ENCODE data around the gene NDUFS7. TPM values are rescaled to one million over a fixed set of nuclear protein-coding genes. Genes with fewer than 3 reads are reported as not detected.
A peak's percentile ranks its signal among the peaks of the same experiment; 100 is the strongest.

The NDUFS7 gene
- total RNA-seq, 1 experiment from 2014 or later: 99.3 TPM

DNA sequence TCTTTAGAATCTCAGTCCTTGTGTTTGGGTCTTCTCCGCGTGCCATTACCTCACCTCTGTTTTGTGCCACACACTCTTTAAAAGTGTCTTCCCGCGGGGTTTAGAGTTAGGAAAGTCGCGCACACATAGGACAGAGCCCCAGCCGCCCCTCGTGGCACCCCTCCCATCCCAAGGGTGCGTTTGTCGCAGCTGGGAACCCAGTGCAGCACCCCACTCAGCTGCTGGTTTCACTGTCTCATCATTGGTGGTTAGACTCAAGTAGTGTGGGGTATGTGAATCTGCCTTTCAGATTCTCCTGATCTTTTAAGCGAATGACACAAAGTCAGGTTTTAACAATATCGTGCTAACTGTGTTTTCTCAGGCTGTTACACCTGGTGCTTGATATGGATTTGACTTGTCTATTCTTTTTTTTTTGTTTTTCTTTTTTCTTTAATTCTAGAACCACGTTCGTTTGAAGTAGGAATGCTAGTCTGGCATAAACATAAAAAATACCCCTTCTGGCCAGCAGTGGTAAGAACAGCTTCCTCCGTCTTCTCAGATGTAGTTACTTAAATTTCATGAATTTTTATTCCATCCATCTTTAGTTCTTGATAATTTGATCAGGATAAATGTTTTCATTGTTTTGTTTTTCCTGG, 19.5 kb upstream of the NDUFS7 start:
- no peak for DNase-seq (ENCODE audit: low read depth)

DNA sequence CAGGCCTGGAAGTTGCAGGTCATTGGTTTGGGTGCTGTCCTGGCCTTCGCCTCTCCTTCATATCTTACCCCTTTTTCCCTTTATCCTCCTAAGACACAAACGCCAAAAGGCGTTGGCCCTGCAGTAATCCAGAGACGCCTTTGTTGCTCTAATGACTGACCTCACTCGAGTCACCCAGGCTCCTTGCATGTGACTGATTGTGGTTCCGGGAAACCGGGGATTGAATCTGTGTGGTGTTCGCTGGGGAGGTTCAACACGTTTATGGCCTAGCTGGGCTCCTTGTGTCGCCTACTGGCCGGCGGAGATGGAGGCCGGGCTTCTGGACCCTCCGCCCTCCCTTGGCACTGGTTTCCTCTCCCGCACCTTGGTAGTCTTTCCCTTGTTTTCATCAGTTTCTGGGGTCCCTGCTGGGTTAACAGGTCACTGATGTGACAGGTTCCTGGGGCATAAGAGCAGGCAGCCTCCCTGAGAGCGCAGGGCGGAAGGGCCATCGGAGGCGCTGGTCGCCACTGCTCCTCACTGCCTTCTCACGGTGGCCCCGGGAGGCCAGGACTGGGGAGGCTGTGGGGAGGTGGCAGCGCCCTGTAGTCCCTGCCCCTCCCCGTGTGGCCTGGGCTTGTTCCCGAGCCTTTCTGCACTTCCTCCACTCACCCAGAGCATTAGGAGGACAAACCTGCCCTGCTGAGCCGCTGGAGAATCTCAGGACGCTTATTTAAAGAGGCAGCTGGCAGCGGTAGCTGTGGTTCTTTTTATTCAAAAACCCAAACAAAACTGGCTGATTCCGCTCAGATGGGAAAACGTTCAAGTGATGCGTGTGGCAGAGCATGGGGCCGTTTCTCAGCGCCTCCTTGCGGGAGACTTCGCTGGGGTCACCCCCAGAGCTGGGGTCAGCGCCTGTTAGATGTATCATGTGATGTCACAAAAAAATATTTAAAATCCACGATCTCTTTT, 18.1 kb upstream of the NDUFS7 start:
- DNase-seq (ENCODE audit: low read depth): no peak

DNA sequence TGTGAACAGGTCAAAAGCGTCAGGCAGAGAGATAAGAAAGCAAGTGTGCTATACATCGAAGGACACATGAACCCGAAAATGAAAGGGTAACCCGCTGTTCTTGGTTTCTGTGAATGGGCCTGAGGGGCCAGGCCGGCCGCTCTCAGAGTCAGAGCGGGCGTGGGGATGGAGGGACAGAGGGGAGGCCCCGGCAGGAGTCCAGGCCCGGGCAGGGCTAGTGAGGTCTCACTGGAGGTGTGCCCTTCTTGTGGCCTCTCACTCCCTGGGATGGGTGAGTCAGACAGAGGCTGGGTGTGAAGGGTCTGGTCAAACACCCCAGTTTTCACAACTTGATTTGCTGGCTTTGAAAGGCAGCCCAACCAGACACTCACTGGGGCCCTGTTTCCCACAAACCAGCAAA, 17.4 kb upstream of the NDUFS7 start:
- no peak for DNase-seq (ENCODE audit: low read depth)

DNA sequence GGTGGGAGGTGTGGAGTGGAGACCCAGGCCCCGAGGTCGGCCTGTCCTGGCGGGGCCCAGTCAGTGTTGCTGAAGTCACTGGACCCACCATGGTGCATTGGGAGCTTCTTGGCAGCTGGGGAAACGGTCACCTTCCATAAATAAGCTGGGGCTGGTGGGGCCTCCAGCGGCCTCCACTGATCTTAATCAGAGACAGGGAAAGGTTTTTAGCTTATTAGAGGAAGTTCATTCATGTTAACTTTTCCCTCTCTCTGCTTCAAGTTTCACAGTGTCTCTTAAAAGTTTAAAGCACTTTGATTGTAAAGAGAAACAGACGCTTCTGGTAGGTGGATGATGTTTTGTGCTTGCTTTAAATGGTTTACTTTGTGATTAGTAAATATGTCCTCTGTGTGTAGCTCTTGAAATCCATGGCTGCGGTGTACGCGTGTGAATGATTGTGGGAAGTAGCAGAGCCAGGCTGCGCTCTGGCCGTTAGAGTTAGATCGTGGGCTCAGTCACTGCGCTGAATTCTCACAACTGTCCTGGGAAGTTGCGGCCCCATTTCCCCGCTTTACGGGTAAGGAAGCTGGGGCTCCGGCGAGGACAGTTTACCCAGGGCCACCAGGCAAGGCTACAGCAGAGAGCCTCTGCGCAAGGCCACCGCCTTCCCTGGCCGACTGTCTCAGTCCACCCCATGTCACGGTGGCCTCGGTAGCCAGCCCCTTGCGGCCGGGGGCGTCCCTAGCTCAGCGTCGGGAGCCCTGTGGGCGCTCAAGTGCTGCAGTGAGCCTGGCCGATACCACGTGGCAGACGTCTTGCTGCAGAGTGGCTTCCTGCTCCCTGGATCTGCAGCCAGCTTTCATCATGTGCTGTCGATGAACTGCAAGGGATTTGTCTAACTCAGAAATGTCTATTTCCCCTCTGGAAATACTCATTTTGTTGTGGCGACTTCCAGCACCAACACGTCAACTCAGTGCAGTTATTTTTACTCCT, 16.5 kb upstream of the NDUFS7 start:
- DNase-seq (ENCODE audit: low read depth): no peak

DNA sequence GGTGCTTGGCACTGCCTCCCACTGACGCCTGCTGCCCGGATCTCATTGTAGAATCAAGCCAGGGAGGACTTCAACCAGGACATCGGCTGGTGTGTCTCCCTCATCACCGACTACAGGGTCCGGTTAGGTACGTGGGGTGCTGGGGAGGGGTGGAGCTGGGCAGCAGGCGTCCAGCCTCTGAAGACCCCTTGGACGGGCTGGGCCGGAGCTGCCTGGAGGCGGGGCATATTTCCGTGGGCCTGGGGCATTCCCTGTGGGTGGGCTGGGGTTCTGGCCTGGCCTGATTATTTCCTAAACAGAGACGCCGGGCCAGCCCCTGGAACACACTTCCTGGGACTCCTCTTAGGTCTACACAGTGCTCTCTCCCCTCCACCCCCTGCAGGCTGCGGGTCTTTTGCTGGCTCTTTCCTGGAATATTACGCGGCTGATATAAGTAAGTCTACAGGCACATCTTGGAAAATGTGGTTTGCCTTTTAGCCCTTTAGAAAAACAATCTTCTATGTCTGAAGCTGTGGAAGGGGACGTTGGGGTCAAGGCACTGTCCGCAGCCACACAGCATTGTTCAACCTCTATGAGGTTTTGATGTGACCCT, 14.4 kb upstream of the NDUFS7 start:
- no peak for DNase-seq (ENCODE audit: low read depth)

DNA sequence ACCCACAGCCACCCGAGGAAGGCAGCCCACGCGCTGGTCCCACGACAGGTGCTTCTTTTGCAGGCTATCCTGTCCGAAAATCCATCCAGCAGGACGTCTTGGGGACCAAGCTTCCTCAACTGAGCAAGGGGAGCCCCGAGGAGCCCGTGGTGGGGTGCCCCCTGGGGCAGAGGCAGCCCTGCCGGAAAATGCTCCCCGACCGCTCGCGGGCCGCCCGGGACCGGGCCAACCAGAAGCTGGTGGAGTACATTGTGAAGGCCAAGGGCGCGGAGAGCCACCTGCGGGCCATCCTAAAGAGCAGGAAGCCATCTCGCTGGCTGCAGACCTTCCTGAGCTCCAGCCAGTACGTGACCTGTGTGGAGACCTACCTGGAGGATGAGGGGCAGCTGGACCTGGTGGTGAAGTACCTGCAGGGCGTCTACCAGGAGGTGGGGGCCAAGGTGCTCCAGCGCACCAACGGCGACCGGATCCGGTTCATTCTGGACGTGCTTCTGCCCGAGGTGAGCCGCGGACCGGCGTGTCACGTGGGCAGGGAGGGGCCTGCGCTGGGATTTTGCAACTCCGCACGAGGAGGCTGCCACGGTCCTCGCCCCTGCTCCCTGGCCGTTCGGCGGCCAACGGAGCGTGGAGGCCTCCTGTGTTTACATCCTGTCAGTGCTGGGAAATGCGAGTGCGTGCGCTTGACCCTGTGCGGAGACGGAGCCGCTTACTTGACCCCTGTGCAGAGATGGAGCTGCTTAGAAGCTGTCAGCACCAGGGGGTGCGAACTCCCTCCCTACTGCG, 12.9 kb upstream of the NDUFS7 start:
- DNase-seq (ENCODE audit: low read depth): no peak

DNA sequence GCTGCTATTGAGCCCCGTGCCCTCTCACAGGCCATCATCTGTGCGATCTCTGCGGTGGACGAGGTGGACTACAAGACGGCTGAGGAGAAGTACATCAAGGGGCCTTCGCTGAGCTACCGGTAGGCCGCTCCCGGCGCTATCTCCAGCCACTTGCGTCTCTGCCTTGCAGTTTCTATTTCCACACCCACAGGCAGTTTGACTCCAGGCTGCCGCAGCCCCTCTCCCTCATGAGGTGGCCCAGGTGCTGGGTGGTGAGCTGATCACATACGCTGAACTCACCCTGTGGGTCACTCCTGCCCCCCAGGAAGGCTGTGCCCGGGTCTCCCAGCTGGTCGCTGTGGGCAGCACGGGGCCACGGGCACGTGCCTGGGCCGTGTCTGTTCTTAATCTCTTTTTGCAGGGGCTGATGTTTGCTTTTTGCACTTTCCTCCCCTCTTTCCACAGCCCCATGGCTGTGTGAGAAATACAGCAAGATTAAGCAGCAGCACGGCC, 10.6 kb upstream of the NDUFS7 start:
- DNase-seq (ENCODE audit: low read depth): no peak

DNA sequence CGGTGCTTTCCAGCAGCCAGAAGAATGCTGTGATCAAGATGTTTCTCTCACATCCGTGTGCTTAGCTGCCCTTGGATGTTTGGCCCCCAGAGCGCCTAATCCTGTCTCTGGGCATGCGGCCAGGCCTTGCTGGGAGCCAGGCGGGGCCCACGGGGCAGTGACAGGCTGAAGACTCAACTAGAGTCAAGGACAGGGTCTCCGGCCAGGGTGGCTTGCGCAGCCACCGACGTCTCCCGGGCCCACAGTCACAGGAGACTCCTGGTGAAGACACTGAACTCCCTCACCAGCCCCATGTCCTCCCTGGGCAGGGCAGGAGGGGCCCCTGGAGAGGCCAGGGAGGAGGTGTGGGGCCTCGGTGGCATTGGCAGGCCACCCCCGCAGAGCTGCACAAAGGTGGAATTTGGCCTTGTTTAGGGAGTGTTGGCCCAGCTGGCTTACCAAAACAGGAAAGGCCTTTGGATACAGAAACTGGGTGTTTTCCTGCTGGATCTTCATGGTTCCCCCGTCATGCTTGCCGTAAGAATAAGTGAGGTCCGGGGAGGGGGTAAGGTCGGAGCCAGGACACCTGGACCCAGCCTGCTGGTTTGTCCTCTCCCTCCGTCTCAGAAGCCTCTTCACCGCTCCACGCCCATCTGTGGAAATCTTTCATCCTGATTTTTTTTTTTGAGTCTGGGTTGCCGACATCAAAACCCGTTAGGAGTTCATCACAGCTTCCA, 10.0 kb upstream of the NDUFS7 start:
- DNase-seq (ENCODE audit: low read depth): no peak

DNA sequence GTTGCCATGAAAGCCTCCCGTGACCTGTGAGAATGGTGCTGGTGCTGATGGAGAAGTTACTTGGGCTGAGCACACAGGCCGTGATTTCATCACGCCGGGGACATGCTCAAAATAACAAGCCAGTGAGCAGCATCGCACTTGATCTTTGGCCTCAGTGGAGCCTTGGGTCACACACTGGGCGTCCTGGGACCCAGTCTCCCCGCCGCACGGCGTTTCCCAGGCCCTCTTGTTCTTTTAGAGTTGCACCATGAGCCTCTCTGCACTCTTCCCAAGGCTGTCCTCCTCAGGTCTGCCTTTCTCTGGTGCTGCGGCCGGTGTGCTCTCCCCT, 9.5 kb upstream of the NDUFS7 start:
- DNase-seq (ENCODE audit: low read depth): no peak

DNA sequence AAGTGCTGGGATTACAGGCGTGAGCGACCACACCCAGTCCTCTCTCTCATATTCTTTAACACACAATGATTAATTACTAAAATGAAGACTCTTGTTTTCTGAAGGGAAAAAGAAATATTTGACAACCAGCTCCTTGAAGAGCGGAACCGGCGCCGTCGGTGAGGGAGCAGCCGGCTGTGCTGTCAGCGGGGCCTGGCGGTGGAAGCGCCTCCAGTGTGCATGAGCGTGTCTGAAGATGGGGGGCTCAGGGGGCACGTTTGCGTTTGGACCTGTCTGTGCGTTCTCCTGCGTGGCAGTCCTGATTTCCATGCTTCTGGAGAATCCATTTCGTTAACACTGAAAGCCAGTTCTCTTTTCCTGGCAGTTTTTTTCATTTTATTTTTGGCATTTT, 7.3 kb upstream of the NDUFS7 start:
- no peak for DNase-seq (ENCODE audit: low read depth)

DNA sequence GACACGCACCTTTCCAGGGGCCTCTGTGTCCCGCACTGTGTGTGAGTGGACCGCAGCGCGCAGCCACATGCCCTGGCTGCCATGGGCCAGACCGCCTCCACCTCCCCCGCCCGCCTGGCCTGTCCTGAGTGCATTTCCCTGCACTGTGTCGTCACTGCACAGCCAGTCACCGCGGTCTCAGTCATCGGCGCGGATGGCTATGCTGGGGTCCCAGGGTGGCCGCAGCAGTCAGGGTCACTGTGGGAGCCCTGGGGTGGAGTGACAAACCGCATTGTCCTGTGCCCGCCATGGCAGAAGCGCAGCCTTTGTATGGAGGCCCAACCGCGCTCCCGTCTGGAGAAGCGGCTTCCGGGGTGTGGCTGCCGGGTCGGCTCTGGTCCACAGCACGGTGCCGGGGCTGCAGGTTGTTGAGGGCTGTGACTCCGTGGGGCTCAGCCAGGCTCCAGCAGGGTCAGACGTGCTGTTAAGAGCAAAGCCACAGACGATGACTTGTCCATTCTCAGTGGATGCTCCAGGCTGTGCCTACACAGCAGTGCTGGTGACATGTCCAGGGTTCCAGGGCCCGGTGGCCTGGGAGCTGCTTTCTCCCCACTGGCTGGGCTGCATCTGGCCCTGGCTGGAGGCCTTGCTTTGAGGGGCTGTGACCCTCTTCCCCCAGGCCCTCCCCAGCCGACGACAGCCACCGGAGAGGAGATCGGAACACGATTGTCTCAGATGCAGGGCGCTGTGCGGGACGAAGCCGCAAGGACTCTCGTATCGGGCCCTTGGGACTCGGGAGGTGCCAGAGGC, 6.3 kb upstream of the NDUFS7 start:
- DNase-seq (ENCODE audit: low read depth): no peak

DNA sequence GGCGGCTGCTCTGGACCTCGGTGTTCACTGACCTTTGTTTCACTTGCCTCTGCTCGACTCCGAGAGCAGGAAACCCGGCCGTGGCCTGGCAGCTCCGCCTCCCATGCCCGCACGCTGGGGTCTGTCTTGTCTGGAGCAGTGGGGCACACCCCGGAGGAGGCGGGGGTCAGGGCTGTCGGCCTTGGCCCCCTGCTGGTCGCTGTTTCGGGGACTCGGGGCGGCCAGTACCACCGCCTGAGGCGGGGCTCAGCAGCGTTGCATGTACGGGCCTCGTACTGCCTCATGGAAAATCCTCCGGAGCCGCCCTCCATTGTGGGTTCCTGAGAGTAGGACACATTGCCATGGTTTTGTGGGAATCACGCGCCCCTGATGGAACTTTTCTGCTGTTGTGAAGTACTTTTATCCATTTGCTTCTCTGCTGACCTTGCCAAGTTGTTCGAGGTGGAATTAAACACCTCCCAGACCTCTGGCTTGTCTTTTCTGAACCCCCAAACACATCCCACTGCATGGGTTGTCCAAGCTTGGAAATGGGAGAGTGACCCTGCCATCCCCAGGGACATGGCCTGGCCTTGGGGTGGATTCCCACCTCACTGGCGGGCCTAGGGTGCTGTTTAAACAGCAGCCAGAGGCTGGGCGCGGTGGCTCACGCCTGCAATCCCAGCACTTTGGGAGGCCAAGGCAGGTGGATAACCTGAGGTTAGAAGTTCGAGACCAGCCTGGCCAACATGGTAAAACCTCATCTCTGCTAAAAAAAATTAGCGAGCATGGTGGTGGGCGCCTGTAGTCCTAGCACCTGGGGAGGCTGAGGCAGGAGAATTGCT, 5.5 kb upstream of the NDUFS7 start:
- no peak for DNase-seq (ENCODE audit: low read depth)

DNA sequence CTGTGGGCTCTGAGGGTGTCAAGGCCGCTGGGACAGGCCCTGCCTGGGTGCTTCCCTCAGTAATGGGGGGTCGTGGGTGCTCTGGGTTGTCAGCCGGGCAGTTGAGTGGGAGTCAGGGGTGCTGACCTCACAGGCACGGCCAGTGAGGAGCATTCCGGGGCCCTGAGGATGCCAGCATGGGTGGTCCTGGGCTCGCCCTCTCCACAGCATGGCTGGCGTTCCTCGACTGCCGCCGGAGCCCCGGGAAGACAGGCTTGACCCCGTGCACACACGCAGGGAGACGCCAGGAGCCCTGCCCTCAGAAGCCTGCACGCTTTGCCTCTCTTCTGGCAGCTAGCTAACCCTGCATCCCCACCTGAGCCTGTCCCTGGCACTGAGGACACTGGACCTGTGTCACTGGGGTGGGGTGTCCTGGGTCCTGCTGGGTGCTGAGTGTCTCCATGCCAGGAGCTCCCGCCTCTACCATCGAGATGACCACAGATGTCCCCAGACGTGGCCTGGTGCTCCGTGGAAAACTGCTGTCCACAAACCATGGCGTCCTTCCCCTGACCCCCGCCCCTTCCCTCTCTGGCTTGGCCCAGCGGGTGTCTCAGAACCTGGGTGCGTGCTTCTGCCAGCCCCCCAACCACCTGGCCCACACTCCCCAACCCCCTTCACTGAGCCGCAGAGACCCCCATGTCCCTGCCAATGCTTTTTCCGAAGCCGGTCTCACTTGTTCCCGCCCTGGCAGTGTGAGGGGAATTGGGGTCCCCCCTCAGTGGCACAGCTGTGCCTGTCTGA, 4.4 kb upstream of the NDUFS7 start:
- no peak for DNase-seq (ENCODE audit: low read depth)

DNA sequence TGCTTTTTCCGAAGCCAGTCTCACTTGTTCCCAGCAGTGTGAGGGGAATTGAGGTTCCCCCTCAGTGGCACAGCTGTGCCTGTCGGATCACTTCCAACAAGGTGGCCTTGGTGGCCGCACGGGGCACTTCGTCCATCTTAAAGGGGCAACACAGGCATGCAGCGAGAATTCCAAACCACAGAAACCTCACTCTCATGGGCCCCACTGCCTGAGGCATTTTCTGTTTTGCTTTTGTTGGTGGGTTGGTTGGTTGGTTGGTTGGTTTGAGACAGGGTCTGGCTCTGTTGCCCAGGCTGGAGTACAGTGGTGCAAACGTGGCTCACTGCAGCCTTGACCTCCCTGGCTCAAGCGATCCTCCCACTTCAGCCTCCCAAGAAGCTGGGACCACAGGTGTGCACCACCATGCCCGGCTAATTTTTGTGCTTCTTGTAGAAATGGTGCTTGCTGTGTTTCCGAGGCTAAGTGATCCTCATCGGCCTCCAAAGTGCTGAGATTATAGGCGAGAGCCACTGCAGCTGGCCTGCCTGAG, 3.7 kb upstream of the NDUFS7 start:
- no peak for DNase-seq (ENCODE audit: low read depth)

DNA sequence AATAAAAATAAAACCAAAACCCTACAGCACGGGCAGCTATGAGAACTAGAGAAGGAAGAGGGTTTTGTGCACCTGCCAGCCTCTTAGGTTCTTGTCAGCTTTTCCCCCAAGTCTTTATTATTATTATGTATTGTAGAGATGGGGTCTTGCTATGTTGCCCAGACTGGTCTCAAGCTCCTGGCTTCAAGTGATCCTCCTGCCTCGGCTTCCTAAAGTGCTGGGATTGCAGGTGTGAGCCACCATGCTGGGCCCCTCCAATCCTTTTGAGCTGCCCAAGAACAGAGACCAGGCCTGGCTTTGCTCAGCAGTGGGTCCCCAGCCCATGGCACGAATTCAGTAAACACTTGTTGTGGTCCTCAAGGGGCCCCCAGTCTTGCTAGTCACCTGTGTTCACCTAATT, 1.5 kb upstream of the NDUFS7 start:
- DNase-seq (ENCODE audit: low read depth): no peak

DNA sequence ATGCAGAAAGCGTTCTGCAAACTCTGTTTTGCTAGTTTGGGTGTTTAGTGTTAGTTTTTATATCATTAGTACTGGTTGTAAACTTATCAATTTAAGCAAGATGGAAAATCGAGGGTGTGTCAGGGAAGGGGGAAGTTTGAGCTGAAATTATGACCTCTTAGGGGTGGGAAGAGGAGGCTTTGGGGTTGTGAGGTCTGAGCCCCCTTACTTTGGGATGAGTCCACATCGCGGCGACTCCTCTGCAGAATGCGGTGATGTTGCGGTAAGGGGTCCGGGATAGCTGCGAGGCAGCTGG, 743 bp upstream of the NDUFS7 start:
- DNase-seq (ENCODE audit: low read depth): peak; percentile 91

DNA sequence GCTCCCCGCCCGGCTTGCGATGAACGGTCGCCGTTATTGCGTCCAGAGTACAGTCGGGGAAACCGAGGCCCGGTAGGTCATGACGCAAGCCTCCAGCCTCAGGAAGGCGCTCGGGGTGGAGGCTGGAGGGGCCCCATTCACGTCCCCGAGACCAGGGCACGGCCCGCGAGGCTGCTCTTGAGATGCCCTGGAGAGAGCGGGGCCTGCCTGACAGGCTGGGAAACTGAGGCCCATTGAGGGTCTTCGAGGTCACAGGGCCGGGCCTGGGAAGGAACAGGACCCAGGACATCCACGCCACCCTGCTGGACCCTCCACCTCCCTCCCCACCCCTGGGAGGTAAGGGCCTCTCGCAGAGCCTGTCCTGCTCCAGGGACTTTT, 367 bp downstream of the NDUFS7 start:
- DNase-seq (ENCODE audit: low read depth): no peak
